GM12801 (cell line): ENCODE results near the gene TRAF3IP1.

Experiments
- TF ChIP-seq, protein P1 (sequence below): IDR thresholded peaks from one replicate; pipeline ENCODE4 v1.5.1; 2011; ENCODE audit warnings: control low read depth; ENCODE audit not compliant: insufficient read length; ENCODE audit errors: extremely low read depth

Gene TRAF3IP1

DNA sequence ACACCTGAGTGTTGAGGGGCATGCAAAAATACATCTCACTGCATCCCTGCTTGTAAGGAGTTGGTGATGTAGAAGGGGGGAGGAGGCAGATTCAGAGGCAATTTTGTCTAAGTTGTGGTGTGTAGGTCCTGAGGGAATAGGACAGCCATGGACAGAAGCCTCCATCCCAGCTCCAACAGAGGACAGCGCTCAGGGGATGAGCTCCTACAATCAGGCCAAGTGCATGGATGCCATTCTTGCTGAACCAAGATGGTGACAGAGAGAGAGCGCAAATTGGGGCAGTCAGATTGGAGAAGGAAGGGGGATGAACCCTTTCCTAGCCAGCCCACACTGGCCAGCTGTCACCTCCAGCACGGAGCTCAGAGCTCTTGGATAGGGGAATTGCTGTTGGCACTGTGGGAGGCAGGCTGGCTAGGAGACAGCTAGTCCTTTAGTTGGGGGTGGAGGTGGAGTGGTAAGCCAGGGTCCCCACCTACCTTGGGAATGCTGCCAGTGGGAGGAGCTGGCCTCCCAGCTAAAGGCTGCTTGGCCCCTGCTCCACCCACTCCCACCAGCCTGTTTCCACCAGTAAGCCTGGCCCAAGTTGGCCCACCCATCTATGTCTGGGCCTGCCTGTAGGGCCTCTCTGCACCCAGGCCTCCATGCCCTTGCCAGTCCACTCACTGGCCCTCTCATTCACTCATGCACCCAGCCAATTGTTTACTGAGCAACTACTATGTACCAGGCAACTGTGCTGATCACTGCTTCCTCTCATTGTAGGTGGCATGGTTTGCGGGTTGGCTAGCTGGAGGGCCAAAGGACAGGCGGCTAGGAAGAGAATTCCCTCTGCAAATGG lies 29.4 kb upstream of the TRAF3IP1 start:
- TF ChIP-seq, protein P1, sequence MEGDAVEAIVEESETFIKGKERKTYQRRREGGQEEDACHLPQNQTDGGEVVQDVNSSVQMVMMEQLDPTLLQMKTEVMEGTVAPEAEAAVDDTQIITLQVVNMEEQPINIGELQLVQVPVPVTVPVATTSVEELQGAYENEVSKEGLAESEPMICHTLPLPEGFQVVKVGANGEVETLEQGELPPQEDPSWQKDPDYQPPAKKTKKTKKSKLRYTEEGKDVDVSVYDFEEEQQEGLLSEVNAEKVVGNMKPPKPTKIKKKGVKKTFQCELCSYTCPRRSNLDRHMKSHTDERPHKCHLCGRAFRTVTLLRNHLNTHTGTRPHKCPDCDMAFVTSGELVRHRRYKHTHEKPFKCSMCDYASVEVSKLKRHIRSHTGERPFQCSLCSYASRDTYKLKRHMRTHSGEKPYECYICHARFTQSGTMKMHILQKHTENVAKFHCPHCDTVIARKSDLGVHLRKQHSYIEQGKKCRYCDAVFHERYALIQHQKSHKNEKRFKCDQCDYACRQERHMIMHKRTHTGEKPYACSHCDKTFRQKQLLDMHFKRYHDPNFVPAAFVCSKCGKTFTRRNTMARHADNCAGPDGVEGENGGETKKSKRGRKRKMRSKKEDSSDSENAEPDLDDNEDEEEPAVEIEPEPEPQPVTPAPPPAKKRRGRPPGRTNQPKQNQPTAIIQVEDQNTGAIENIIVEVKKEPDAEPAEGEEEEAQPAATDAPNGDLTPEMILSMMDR = no peak

- TF ChIP-seq, protein P1 = no peak
Measured at GRCh38 chr2:238291550-238292281, 28.6 kb upstream of the TRAF3IP1 start.

DNA sequence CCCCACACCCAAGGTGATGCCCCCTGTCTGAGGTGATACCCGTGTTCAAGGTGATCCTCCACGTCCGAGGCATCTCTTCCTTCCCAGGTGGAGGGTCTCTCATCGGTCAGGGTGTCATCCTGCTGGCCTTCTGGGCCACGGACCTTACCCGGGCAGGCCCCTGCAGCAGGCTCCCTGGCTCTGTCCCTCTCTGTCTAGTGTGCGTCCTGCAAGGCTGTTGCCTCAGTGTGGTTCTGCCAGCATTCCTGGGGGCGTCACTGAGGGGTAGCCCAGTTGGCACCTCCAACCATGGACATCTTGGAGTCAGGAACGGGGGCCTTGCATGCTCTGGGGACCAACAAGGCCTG lies 26.3 kb upstream of the TRAF3IP1 start:
- TF ChIP-seq, protein P1 = no peak

GRCh38 chr2:238294393-238295143 lies 25.8 kb upstream of the TRAF3IP1 start:
- TF ChIP-seq, protein P1 = no peak

DNA sequence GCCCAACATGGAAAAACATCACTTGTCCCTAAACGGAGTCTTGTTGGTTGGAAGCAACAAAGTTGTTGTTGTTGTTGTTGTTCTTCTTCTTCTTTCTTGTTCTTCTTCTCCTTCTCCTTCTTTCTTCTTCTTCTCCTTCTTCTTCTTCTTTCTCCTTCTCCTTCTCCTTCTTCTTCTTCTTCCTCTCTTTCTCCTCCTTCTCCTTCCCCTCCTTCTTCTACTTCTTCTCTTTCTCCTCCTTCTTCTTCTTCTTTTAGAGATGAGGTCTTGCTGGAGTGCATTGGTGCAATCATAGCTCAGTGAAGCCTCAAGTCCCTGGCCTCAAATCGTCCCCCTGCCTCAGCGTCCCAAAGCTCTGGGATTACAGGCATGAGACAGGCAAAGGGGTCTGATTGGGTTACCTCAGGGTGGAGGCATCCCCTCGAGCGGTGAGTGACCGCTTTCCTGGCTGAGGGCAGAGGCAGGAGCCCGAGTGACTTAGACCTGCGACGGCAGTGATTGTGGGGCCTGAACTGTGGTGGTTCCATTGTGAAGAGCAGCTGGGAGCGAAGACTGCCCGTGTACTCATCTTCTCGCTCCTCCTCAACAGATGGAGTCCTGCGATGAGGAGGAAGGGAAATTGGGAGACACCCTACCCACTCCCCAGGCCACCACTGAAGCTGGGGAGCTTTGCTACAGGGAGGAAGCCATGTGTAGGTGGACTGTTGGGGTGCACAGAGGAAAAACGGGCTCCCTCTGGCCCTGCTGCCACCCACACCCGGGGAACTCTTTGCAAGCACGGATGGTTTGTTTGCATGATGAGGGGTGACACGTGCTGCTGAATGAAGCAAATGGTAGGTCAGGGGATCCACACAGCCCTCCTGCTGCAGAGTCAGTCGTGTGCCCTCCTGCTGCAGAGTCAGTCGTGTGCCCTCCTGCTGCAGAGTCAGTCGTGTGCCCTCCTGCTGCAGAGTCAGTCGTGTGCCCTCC lies 24.9 kb upstream of the TRAF3IP1 start:
- TF ChIP-seq, protein P1 = no peak

GRCh38 chr2:238296638-238297457 lies 23.5 kb upstream of the TRAF3IP1 start:
- TF ChIP-seq, protein P1 = no peak
